BE2C (cell line): Measurements from ENCODE around the gene SPAG16.

ENCODE experiments used
- DNase-seq: peaks from one replicate; pipeline ENCODE4 v3.0.0-alpha.2; 2020
- H3K27me3 ChIP-seq: fragments of 250-450 bp; sonication (Bioruptor Pico); 2 replicates; pipeline ENCODE4 v1.5.1; 2020; ENCODE audit warnings: mild to moderate bottlenecking
- H3K36me3 ChIP-seq: fragments of 250-450 bp; sonication (Bioruptor Pico); 2 replicates; pipeline ENCODE4 v1.5.1; 2020; ENCODE audit warnings: mild to moderate bottlenecking
- H3K4me1 ChIP-seq: fragments of 250-450 bp; sonication (Bioruptor Pico); 2 replicates; pipeline ENCODE4 v1.5.1; 2020
- H3K4me3 ChIP-seq: 2 replicates; pipeline ENCODE4 v1.5.1; 2011; ENCODE audit warnings: low read depth, low read length
- H3K9me3 ChIP-seq: fragments of 250-450 bp; sonication (Bioruptor Pico); 2 replicates; pipeline ENCODE4 v1.5.1; 2020
- TF ChIP-seq, protein P1 (sequence below): IDR thresholded peaks from 2 replicates; pipeline ENCODE4 v1.5.1; 2012; ENCODE audit warnings: mild to moderate bottlenecking, low read depth, low read length

The SPAG16 gene

DNA sequence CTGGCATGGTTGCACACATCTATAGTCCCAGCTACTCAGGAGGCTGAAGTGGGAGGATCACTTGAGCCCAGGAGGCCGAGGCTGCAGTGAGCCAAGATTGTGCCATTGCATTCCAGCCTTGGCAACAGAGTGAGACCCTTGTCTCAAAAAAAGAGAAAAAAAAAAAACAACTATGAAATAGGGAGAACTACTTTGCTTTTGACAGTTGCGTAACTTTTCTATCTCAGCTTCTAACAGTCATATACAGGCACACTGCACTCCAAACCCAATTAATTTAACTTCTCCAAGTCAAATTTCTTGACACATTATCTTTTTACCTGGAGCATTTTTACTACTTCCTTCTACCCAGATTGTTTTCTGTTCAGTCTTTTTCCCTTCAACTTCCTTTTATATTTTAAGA, 1102.5 kb downstream of the SPAG16 start:
- no peaks in the 10 kb centered on the region for H3K4me1 ChIP-seq
- H3K27me3 ChIP-seq, result no peaks in the 10 kb centered on the region
- no peak for DNase-seq

DNA sequence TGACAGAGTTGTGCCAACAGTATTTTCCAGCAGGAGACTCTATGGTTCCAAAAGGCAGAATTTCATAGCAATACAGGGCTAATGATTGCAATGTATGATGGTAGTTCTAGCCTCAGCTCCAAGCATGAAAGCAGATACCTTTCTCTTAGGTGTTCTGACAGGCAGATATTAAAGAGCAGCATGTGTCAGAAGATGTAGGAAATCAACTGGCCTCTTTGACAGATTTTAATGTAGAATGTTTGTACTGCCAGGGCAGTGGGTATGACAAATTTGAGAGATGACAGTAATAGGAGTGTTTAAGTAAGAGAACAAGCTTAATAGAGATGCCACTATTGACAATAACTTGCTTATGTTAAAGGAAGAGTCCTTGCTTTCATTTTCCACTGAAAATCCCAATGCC, 1105.1 kb downstream of the SPAG16 start:
- no peaks in the 10 kb centered on the region for H3K36me3 ChIP-seq
- H3K27me3 ChIP-seq, result no peaks in the 10 kb centered on the region
- no peaks in the 10 kb centered on the region for H3K9me3 ChIP-seq
- no peaks in the 10 kb centered on the region for H3K4me1 ChIP-seq
- TF ChIP-seq, protein P1, sequence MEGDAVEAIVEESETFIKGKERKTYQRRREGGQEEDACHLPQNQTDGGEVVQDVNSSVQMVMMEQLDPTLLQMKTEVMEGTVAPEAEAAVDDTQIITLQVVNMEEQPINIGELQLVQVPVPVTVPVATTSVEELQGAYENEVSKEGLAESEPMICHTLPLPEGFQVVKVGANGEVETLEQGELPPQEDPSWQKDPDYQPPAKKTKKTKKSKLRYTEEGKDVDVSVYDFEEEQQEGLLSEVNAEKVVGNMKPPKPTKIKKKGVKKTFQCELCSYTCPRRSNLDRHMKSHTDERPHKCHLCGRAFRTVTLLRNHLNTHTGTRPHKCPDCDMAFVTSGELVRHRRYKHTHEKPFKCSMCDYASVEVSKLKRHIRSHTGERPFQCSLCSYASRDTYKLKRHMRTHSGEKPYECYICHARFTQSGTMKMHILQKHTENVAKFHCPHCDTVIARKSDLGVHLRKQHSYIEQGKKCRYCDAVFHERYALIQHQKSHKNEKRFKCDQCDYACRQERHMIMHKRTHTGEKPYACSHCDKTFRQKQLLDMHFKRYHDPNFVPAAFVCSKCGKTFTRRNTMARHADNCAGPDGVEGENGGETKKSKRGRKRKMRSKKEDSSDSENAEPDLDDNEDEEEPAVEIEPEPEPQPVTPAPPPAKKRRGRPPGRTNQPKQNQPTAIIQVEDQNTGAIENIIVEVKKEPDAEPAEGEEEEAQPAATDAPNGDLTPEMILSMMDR, result no peak
- H3K4me3 ChIP-seq, result no peak overlapping the region
- DNase-seq, result no peak

More for the DNA sequence above, 1102.5 kb downstream of the SPAG16 start:
- Histone ChIP-seq H3K4me3 (no peak overlapping the region), H3K9me3 (no peaks in the 10 kb centered on the region), H3K36me3 (no peaks in the 10 kb centered on the region)
- TF ChIP-seq, protein P1, result no peak

DNA sequence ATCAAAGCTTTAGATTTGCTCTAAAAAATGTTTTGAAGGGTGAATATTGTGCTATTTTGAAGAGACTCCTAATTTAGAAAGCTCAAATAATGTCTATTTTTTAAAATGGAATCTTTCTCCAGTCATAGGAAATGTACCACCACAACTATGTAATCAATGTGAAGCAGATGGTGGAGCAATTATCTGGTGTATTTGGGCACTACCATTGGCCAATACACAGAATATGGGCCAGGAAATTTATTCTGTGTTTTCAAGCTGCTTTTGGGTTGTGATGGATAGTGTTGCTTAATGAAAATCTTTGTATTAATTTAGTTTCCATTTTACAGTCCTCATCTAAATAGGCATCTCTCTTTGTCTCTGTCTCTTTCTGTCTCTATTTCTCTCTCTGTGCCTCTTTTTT, 1109.5 kb downstream of the SPAG16 start:
- TF ChIP-seq, protein P1, result no peak
- H3K9me3 ChIP-seq, result no peaks in the 10 kb centered on the region
- no peaks in the 10 kb centered on the region for H3K36me3 ChIP-seq
- H3K4me1 ChIP-seq, result no peaks in the 10 kb centered on the region
- H3K27me3 ChIP-seq, result no peaks in the 10 kb centered on the region
- DNase-seq, result no peak
- no peak overlapping the region for H3K4me3 ChIP-seq

DNA sequence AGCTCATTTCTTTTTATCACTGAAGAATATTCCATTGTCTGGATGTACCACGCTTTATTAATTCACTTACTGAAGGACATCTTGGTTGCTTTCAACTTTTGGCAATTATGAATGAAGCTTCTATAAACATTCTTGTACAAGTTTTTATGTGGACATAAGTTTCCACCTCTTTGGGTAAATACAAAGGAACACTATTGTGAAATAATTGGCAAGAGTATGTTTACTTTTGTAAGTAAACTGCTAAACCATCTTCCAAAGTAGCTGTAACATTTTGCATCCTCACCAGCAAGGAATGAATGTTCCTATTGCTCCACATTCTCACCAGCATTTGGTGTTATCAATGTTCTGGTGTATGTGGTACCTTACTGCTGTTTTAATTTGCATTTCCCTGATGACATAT, 1110.8 kb downstream of the SPAG16 start:
- no peaks in the 10 kb centered on the region for H3K4me1 ChIP-seq
- DNase-seq, result no peak
- H3K4me3 ChIP-seq, result no peak overlapping the region
- no peaks in the 10 kb centered on the region for H3K27me3 ChIP-seq
- TF ChIP-seq, protein P1, result no peak
- H3K36me3 ChIP-seq, result no peaks in the 10 kb centered on the region
- H3K9me3 ChIP-seq, result no peaks in the 10 kb centered on the region

DNA sequence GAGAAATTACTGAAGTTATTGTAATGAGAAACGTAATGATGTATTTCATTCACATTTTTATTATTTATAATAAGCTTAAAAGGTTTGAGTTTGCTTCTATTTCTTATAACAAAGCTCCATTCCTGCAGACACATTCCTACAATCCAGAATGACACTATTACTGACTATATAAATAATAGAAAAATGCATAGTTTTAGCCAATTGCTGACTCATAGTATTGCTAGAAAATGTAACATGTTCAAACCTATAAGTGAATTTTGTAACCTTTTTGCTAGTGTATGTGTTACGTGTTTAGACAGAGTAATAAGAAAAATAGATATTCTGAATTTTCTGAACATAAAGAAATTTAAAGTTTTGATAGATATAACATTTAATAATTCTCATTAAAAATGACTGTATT, 1117.3 kb downstream of the SPAG16 start:
- no peaks in the 10 kb centered on the region for H3K4me1 ChIP-seq
- H3K4me3 ChIP-seq, result no peak overlapping the region
- TF ChIP-seq, protein P1, result no peak
- no peak for DNase-seq
- no peaks in the 10 kb centered on the region for H3K9me3 ChIP-seq
- no peaks in the 10 kb centered on the region for H3K27me3 ChIP-seq
- H3K36me3 ChIP-seq, result no peaks in the 10 kb centered on the region

DNA sequence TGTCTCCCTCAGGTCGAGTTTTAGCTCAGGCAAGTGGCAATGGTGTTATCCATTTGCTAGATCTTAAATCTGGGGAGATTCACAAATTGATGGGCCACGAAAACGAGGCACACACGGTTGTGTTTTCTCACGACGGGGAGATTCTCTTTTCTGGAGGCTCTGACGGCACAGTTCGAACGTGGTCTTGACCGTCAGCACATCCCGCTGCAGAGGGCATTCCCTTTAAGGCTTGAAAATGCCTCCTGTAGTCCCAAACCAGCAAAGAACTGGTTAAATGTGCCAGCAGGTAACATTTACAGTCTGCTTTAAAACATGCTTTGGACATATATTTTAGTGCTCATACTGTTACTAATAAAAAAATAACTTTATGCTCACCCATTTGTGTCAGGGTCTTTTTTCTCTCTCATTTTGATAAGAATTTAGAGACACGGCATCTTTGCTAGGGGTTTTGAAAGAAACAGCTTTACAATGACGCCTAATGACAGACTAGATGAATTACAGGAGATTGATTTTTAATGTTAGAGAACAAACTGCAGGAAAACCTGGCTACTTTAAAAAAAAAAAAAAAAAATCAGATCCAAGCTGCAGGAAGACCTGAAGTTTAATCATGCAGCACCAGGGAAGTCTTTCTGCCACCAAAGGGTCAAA, 1126.0 kb downstream of the SPAG16 start:
- Histone ChIP-seq H3K36me3 (no peaks in the 10 kb centered on the region), H3K27me3 (no peaks in the 10 kb centered on the region), H3K4me1 (no peaks in the 10 kb centered on the region), H3K9me3 (no peaks in the 10 kb centered on the region), H3K4me3 (peak overlapping the region; percentile 71)
- TF ChIP-seq, protein P1, result peak; percentile 30
- DNase-seq, result peak; percentile 16
